Measurements from ENCODE around the gene DESI1.
"Not testable (repeated sequence)": the region's sequence is repeated elsewhere in the genome, so short reads cannot be mapped to it uniquely, and the experiment has no call there.

DNA sequence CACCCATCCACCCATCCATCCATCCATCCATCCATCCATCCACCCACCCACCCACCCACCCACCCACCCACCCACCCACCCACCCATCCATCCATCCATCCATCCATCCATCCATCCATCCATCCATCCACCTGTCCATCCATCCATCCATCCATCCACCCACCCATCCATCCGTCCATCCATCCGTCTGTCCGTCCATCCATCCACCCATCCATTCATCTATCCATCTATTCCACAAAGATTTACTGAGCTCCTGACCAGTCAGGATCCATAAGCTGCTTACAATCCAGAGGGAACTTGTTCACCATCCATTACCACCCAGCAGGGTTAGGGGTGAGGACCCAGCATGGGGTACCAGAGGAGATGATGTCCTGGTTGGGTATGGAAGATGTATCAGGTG, 48.5 kb downstream of the DESI1 start:
- TF ChIP-seq, protein P1, sequence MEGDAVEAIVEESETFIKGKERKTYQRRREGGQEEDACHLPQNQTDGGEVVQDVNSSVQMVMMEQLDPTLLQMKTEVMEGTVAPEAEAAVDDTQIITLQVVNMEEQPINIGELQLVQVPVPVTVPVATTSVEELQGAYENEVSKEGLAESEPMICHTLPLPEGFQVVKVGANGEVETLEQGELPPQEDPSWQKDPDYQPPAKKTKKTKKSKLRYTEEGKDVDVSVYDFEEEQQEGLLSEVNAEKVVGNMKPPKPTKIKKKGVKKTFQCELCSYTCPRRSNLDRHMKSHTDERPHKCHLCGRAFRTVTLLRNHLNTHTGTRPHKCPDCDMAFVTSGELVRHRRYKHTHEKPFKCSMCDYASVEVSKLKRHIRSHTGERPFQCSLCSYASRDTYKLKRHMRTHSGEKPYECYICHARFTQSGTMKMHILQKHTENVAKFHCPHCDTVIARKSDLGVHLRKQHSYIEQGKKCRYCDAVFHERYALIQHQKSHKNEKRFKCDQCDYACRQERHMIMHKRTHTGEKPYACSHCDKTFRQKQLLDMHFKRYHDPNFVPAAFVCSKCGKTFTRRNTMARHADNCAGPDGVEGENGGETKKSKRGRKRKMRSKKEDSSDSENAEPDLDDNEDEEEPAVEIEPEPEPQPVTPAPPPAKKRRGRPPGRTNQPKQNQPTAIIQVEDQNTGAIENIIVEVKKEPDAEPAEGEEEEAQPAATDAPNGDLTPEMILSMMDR (IDR thresholded peaks at IDR 0.05): not testable (repeated sequence)
- not testable (repeated sequence) for TF ChIP-seq POLR2A (IDR thresholded peaks at IDR 0.05)

Measured in thyroid gland (tissue), 4 donors.